GM12878 (cell line): ENCODE measurements around the gene CLNK. TPM values are rescaled to one million over a fixed set of nuclear protein-coding genes. Genes with fewer than 3 reads are reported as not detected.

Experiments used
- ATAC-seq: fragments of 200-7000 bp; cut with Tn5 transposase; 3 replicates; pipeline ENCODE4 v1.9.1; 2020; ENCODE audit warnings: mild to moderate bottlenecking, moderate library complexity
- BruUV-seq: library from RNA; stranded (reverse); fragments of 400-500 nt; replicated peaks from 2 replicates; lab custom pipeline; 2021; lab: Mats Ljungman, UMichigan
- CTCF ChIA-PET: fragments of 300-600 bp; sonication (Branson Sonifier 250); formaldehyde crosslinking; extraction: SDS; loops from one replicate; lab custom pipeline; 2021; ENCODE audit warnings: inconsistent platforms; lab: Yijun Ruan, JAX
- POLR2A ChIA-PET: fragments of 350-600 bp; formaldehyde crosslinking; extraction: SDS; loops from one replicate; lab custom pipeline; 2021; ENCODE audit warnings: inconsistent platforms; lab: Charles Lee
- RAD21 ChIA-PET: fragments of 300-600 bp; sonication (Branson Sonifier 250); formaldehyde crosslinking; loops from one replicate; lab custom pipeline; 2023; ENCODE audit warnings: antibody characterized with exemption; ENCODE audit not compliant: unreplicated experiment; lab: Charles Lee
- SMC1A ChIA-PET: fragments of 300-600 bp; sonication (Branson Sonifier 250); formaldehyde crosslinking; loops from one replicate; lab custom pipeline; 2023; ENCODE audit not compliant: unreplicated experiment, uncharacterized antibody; lab: Charles Lee
- DNase-seq: peaks from one replicate; pipeline ENCODE4 v3.0.0-alpha.2; 2011; ENCODE audit warnings: low read depth, low spot score
- FAIRE-seq: peaks from 3 replicates; lab custom pipeline; 2011; peaks lifted over from hg19 to GRCh38; lab: Jason Lieb, UNC
- H2AFZ ChIP-seq: 2 replicates; pipeline ENCODE4 v1.6.0; 2011; ENCODE audit warnings: low read depth, low read length, control low read depth; ENCODE audit not compliant: control insufficient read depth
- H3K27ac ChIP-seq: 2 replicates; pipeline ENCODE4 v1.5.1; 2011; ENCODE audit warnings: control low read depth; ENCODE audit not compliant: control insufficient read depth, insufficient read depth
- H3K27me3 ChIP-seq, 2 experiments: replicated peaks in 1 of 2; 2 replicates each; pipeline versions ENCODE4 v1.6.0 to v1.6.1; 2011; ENCODE audit warnings: low read length in 1 of 2; ENCODE audit not compliant: control insufficient read depth in 2 of 2, insufficient read depth in 2 of 2
- H3K36me3 ChIP-seq, 2 experiments: 2 replicates each; pipeline ENCODE4 v1.5.1; 2011; ENCODE audit warnings: low read length in 1 of 2; ENCODE audit not compliant: control insufficient read depth in 2 of 2, insufficient read depth in 2 of 2
- H3K4me1 ChIP-seq: 2 replicates; pipeline ENCODE4 v1.6.1; 2011; ENCODE audit warnings: mild to moderate bottlenecking, low read length, moderate library complexity, mixed read lengths; ENCODE audit not compliant: control insufficient read depth, insufficient read depth
- H3K4me2 ChIP-seq: 2 replicates; pipeline ENCODE4 v1.6.0; 2011; ENCODE audit warnings: control low read depth; ENCODE audit not compliant: control insufficient read depth, insufficient read depth
- H3K4me3 ChIP-seq: fragments of 200-600 bp; sonication (generic); 2 replicates; pipeline ENCODE4 v1.5.1; 2016
- H3K79me2 ChIP-seq: 2 replicates; pipeline ENCODE4 v1.6.0; 2011; ENCODE audit warnings: low read length; ENCODE audit not compliant: control insufficient read depth, insufficient read depth
- H3K9ac ChIP-seq: 2 replicates; pipeline ENCODE4 v1.8.0; 2011; ENCODE audit warnings: low read length, control low read depth, mixed read lengths; ENCODE audit not compliant: control insufficient read depth, insufficient read depth
- H3K9me3 ChIP-seq: replicated peaks from 3 replicates; pipeline ENCODE4 v1.5.1; 2011; ENCODE audit warnings: mild to moderate bottlenecking, low read length; ENCODE audit not compliant: control insufficient read depth, insufficient read depth
- H4K20me1 ChIP-seq: 2 replicates; pipeline ENCODE4 v1.6.0; 2011; ENCODE audit not compliant: control insufficient read depth, insufficient read depth
- IKZF1 ChIP-seq: fragments of 450-650 bp; conservative IDR thresholded peaks from 2 replicates; pipeline ENCODE4 v1.6.1; 2017; ENCODE audit warnings: antibody characterized with exemption, mild to moderate bottlenecking
- RBBP5 ChIP-seq: fragments of 200-600 bp; sonication (generic); conservative IDR thresholded peaks from 2 replicates; pipeline ENCODE4 v1.6.1; 2016
- RUNX3 ChIP-seq: IDR thresholded peaks from 2 replicates; pipeline ENCODE4 v1.6.1; 2012; ENCODE audit warnings: low read length, inconsistent platforms
- WGBS: methylation state at CpG from one replicate; pipeline ENCODE4 v1.1.6; 2016; ENCODE audit warnings: low lambda C conversion rate; ENCODE audit not compliant: insufficient replicate concordance, insufficient coverage; ENCODE audit errors: missing lambda C conversion rate; 5-methylcytosine and 5-hydroxymethylcytosine counted together
- in situ Hi-C: fragments of 300-500 bp; cut with MboI; formaldehyde crosslinking; loops from 9 replicates; pipeline ENCODE4 v1.14.3; 2018; ENCODE audit warnings: mixed read lengths
- intact Hi-C: fragments of 100-400 bp; cut with micrococcal nuclease; formaldehyde crosslinking; loops from one replicate; pipeline ENCODE4 v1.14.2; 2022; ENCODE audit not compliant: unreplicated experiment
- polyA plus RNA-seq, 11 experiments: library from polyadenylated mRNA; depleted of rRNA in 4 of 11; unstranded in 6 of 11; stranded (reverse) in 5 of 11; fragments of >200 nt; fragmentation: Nextera tagmentation in 4 of 11; fragmentation: Illumina TruSeq in 1 of 11; extraction: Ambion mirVana in 4 of 11; extraction: Trizol in 1 of 11; gene quantifications; 1 replicate in 1 of 11; 2 replicates in 10 of 11; pipeline versions ENCODE4 v1.2.1 to v1.2.3, GENCODE V29; 2011 to 2016; ENCODE audit warnings: inconsistent platforms in 2 of 11, missing spikeins in 2 of 11, low read depth in 1 of 11
- total RNA-seq, 4 experiments: library from RNA; depleted of rRNA in 3 of 4; stranded (reverse); fragments of >200 nt in 3 of 4; fragmentation: Illumina TruSeq in 1 of 4; extraction: Trizol in 1 of 4; gene quantifications; 2 replicates each; pipeline versions ENCODE4 v1.2.1 to v1.2.3, GENCODE V29; 2013 to 2021
- TF ChIP-seq, protein P1 (sequence below): fragments of 450-650 bp; IDR thresholded peaks from 2 replicates; pipeline ENCODE4 v1.6.1; 2017; ENCODE audit warnings: low read depth, mild to moderate bottlenecking, moderate library complexity

The CLNK gene
- total and polyA plus RNA-seq, 10 of the 15 experiments (the other 5 are each of a cell fraction or from before 2014, with no cell fraction given) = 2.1 to 14.3 (median 2.7) TPM

DNA sequence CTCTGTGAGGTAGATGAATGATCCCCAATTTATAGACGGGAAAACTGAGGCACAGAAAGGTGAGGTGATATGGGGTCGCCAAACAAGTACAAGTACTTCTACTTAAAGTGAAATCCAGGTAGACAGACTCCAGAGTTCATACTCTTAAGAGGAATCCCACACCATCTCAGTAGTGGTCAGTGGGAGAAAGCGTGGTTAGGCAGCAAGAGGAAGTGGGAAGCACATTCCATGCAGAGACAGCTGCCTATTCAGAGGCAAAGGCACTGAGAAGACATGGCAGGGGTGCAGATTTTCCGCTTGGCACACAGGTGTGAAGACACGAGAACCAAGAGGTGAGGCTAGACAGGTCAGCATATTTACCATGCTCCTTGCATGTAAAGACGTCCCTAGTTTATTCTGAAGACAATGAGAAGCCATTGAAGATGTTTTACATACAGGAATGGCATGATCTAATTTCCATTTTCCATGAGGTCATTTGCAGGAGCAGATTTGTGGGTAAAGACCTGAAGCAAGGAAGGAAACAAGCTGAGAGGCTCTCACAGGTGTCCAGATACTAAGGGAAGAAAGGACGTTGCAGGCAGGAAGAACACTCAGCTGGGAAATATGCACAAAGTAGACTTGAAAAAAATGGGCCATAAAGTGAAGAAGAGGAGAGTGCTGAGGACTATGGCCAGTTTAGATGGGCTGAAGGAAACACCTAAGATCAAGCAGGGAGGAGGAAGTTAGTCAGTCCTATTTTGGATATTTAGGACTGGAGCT is 17.3 kb upstream of the CLNK start:
- intact Hi-C loops = loop anchor here (2.0 kb wide), 1 partner anchor 13 kb away; no protein-coding TSS in a partner anchor
- WGBS = 76% methylated on average over 7 of the region's 7 CpGs
- H3K79me2 ChIP-seq = no peaks in the 10 kb centered on the region
- no peaks in the 10 kb centered on the region for H3K27me3 ChIP-seq
- no peak overlapping the region for H3K4me2 ChIP-seq
- CTCF ChIA-PET = interaction anchor here (0.7 to 1.7 kb wide), 2 partner anchors 12 to 79 kb away, joined by 3 to 6 read pairs; no protein-coding TSS in a partner anchor
- no peaks in the 10 kb centered on the region for H3K4me1 ChIP-seq
- SMC1A ChIA-PET = interaction anchor here (0.6 to 3.2 kb wide), 11 partner anchors 8 to 183 kb away, joined by 3 to 25 read pairs (median 4); partner anchors contain the start of gene CLNK
- RAD21 ChIA-PET = no interaction called here
- 0 out of 2 replicates have a peak, but pooled peaks have one; percentile 23 for TF ChIP-seq IKZF1
- TF ChIP-seq RBBP5 = no peak
- 0 out of 2 replicates have a peak, but pooled peaks have one; percentile 5 for TF ChIP-seq RUNX3
- DNase-seq = no peak
- no peak overlapping the region for H2AFZ ChIP-seq
- peak; percentile 13 for FAIRE-seq
- POLR2A ChIA-PET = interaction anchor here (0.6 to 1.0 kb wide), 2 partner anchors 11 to 160 kb away, joined by 3 read pairs; no protein-coding TSS in a partner anchor
- no peaks in the 10 kb centered on the region for H4K20me1 ChIP-seq
- in situ Hi-C loops = no loop called here
- no peak overlapping the region for H3K27ac ChIP-seq
- H3K36me3 ChIP-seq = no peaks in the 10 kb centered on the region
- ATAC-seq = no peak
- H3K4me3 ChIP-seq = no peak overlapping the region
- BruUV-seq = no TSS peak
- no peaks in the 10 kb centered on the region; the same call in 2 of the 3 replicates for H3K9me3 ChIP-seq
- H3K9ac ChIP-seq = no peak overlapping the region

DNA sequence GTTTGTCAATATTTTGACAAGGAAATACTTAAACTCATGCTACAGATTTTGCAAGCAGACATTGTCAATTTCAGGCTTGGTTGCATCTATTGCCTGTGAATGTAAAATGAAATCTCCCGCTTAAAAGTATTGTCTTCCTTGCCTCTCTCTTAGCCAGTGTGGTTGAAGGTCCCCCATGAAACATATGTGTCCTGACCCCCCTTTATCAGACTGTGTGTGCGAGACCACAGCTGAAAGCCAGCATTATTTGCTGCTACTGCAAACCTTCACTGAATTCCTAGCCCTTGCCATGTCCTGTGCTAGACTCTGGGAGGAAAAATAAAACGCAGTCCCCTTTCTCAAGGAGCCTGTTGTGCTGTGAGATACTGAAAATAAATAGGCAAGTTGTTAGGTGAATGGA is 16.6 kb upstream of the CLNK start:
- Histone ChIP-seq H3K4me2 (no peak overlapping the region), H3K9me3 (no peaks in the 10 kb centered on the region; the same call in 2 of the 3 replicates), H3K79me2 (no peaks in the 10 kb centered on the region), H4K20me1 (no peaks in the 10 kb centered on the region), H3K4me3 (no peak overlapping the region), H2AFZ (no peak overlapping the region), H3K27ac (no peak overlapping the region), H3K27me3 (no peaks in the 10 kb centered on the region), H3K9ac (no peak overlapping the region), H3K36me3 (no peaks in the 10 kb centered on the region), H3K4me1 (no peaks in the 10 kb centered on the region)
- no peak for FAIRE-seq
- ChIA-PET POLR2A (interaction anchor here (1.0 kb wide), 1 partner anchor 11 kb away, joined by 3 read pairs; no protein-coding TSS in a partner anchor), CTCF (interaction anchor here (0.7 to 1.7 kb wide), 2 partner anchors 11 to 79 kb away, joined by 3 to 6 read pairs; no protein-coding TSS in a partner anchor), RAD21 (interaction anchor here (0.8 kb wide), 1 partner anchor 10 kb away, joined by 4 read pairs; no protein-coding TSS in a partner anchor), SMC1A (interaction anchor here (0.9 to 2.5 kb wide), 9 partner anchors 9 to 148 kb away, joined by 3 to 17 read pairs (median 3); no protein-coding TSS in a partner anchor)
- no peak for ATAC-seq
- 92% methylated on average over 3 of the region's 3 CpGs for WGBS
- intact Hi-C loops = no loop called here
- DNase-seq = no peak
- no TSS peak for BruUV-seq
- in situ Hi-C loops = no loop called here
- 0 out of 2 replicates have a peak, but pooled peaks have one; percentile 1 for TF ChIP-seq IKZF1
- TF ChIP-seq, protein P1, sequence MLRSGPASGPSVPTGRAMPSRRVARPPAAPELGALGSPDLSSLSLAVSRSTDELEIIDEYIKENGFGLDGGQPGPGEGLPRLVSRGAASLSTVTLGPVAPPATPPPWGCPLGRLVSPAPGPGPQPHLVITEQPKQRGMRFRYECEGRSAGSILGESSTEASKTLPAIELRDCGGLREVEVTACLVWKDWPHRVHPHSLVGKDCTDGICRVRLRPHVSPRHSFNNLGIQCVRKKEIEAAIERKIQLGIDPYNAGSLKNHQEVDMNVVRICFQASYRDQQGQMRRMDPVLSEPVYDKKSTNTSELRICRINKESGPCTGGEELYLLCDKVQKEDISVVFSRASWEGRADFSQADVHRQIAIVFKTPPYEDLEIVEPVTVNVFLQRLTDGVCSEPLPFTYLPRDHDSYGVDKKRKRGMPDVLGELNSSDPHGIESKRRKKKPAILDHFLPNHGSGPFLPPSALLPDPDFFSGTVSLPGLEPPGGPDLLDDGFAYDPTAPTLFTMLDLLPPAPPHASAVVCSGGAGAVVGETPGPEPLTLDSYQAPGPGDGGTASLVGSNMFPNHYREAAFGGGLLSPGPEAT = no peak
- TF ChIP-seq, all 136 proteins: peak for 1
